ENCODE data around the gene KRTAP2-1.

DNA sequence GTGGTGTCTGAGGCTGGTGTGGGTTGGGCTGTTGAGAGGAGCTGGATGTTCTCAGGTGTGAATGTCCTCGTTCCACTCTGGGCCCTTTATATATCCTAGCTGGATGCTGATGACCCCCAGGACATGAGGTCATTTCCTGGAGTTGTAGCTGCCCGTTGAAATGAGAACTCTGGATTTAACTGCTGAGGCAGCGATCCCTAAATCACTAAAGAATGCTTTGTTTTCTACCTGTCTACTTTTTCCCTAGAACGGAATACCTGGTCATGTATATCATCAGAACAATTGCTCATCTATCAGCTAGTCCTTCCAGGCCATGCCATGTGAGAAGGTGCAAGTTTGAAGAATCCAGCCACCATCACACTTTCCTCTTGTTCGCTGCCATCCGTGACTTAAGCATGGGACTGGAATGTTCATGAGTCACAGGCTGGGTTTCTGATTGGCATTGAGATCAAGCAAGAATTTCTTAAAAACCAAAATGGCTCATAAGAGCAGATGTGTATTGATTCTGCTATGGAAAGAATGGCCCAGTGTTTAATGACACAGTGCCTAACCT, 13.0 kb upstream of the KRTAP2-1 start, which contains the start of gene KRTAP2-3:
- TF ChIP-seq, protein P1, sequence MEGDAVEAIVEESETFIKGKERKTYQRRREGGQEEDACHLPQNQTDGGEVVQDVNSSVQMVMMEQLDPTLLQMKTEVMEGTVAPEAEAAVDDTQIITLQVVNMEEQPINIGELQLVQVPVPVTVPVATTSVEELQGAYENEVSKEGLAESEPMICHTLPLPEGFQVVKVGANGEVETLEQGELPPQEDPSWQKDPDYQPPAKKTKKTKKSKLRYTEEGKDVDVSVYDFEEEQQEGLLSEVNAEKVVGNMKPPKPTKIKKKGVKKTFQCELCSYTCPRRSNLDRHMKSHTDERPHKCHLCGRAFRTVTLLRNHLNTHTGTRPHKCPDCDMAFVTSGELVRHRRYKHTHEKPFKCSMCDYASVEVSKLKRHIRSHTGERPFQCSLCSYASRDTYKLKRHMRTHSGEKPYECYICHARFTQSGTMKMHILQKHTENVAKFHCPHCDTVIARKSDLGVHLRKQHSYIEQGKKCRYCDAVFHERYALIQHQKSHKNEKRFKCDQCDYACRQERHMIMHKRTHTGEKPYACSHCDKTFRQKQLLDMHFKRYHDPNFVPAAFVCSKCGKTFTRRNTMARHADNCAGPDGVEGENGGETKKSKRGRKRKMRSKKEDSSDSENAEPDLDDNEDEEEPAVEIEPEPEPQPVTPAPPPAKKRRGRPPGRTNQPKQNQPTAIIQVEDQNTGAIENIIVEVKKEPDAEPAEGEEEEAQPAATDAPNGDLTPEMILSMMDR (IDR thresholded peaks at IDR 0.05): no peak
- no peak for TF ChIP-seq EZH2 (IDR thresholded peaks at IDR 0.05; ENCODE audit: borderline replicate concordance, insufficient read depth, low read depth, low read length, poor library complexity, severe bottlenecking)
